Stimulated activated CD4-positive, alpha-beta T cell treated with anti-CD3 and anti-CD28 coated beads, Interleukin-15, amount 100 ng/mL, for 48 hours (primary cell): ENCODE measurements around the gene NEURL2.
"Not testable (repeated sequence)": the region's sequence is repeated elsewhere in the genome, so short reads cannot be mapped to it uniquely, and the experiment has no call there.

Experiments used
- DNase-seq, 2 donors: peaks; one replicate each; pipeline ENCODE4 v3.0.0-alpha.2; 2020; ENCODE audit warnings: low read depth in 2 of 2

The NEURL2 gene

GRCh38 chr20:45890985-45891983 lies at the start of gene NEURL2, which contains the start of gene CTSA:
Gene NEURL2 (minus strand): TSS chr20:45891208. CDS start chr20:45890991, 217 bp downstream.
Gene CTSA (plus strand): TSS chr20:45891335. CDS start chr20:45891569, 234 bp downstream.
- peak; percentile 77 to 83 for DNase-seq

GRCh38 chr20:45940469-45940868 lies 49.5 kb upstream of the NEURL2 start:
- DNase-seq = no peak

GRCh38 chr20:45940053-45940452 lies 49.0 kb upstream of the NEURL2 start:
- no peak for DNase-seq

GRCh38 chr20:45938727-45939438 lies 47.9 kb upstream of the NEURL2 start:
- DNase-seq = no peak

GRCh38 chr20:45937765-45938164 lies 46.8 kb upstream of the NEURL2 start:
- DNase-seq = no peak

GRCh38 chr20:45935416-45936046 lies 44.5 kb upstream of the NEURL2 start:
- no peak for DNase-seq

- DNase-seq = peak; percentile 96 to 97
Observed at GRCh38 chr20:45934586-45935415, 43.8 kb upstream of the NEURL2 start, which contains the start of gene PCIF1. Gene PCIF1 (plus strand): TSS chr20:45934683. CDS start chr20:45939000, 4,317 bp downstream.

GRCh38 chr20:45934046-45934585 lies 43.1 kb upstream of the NEURL2 start:
- DNase-seq = peak in 1 of 2 donors; percentile 31

- DNase-seq = peak; percentile 45 to 50
Observed at GRCh38 chr20:45933266-45934045, 42.4 kb upstream of the NEURL2 start.

GRCh38 chr20:45931680-45932079 lies 40.7 kb upstream of the NEURL2 start:
- DNase-seq = not testable (repeated sequence)

- no peak for DNase-seq
Observed at GRCh38 chr20:45927071-45927878, 36.3 kb upstream of the NEURL2 start.

- DNase-seq = no peak
Observed at GRCh38 chr20:45926731-45927070, 35.7 kb upstream of the NEURL2 start.

- no peak for DNase-seq
Observed at GRCh38 chr20:45925821-45926506, 35.0 kb upstream of the NEURL2 start.

- DNase-seq = no peak
Observed at GRCh38 chr20:45924391-45925261, 33.6 kb upstream of the NEURL2 start.

GRCh38 chr20:45921337-45922189 lies 30.6 kb upstream of the NEURL2 start:
- DNase-seq = no peak

- no peak for DNase-seq
Observed at GRCh38 chr20:45920462-45921336, 29.7 kb upstream of the NEURL2 start.
